Uterus (tissue), 4 donors: ENCODE results near the gene DNAJC9. TPM values are rescaled to one million over a fixed set of nuclear protein-coding genes. Genes with fewer than 3 reads are reported as not detected.
A peak's percentile ranks its signal among the peaks of the same experiment; 100 is the strongest.

ENCODE experiments used
- DNase-seq, 2 donors: peaks; one replicate each; pipeline ENCODE4 v3.0.0-alpha.2; 2019 to 2020
- H3K27ac ChIP-seq, 2 donors: fragments of 200-600 bp; sonication (generic); 1 replicate in 1 of 2; 2 replicates in 1 of 2; pipeline ENCODE4 v1.5.1; 2016 to 2018
- H3K27me3 ChIP-seq, 2 donors: fragments of 200-600 bp; sonication (generic); one replicate each; pipeline ENCODE4 v1.5.1; 2018 to 2019; ENCODE audit warnings: control low read depth in 1 of 2
- H3K36me3 ChIP-seq, 2 donors: fragments of 200-600 bp; sonication (generic); one replicate each; pipeline ENCODE4 v1.5.1; 2019; ENCODE audit warnings: control low read depth in 1 of 2
- H3K4me1 ChIP-seq, 2 donors: fragments of 200-600 bp; sonication (generic); one replicate each; pipeline ENCODE4 v1.5.1; 2018 to 2019; ENCODE audit warnings: control low read depth in 1 of 2
- H3K4me3 ChIP-seq, 2 donors: fragments of 200-600 bp; sonication (generic); 1 replicate in 1 of 2; 2 replicates in 1 of 2; pipeline ENCODE4 v1.5.1; 2018 to 2019; ENCODE audit warnings: mild to moderate bottlenecking in 1 of 2
- H3K9me3 ChIP-seq, 2 donors: fragments of 200-600 bp; sonication (generic); one replicate each; pipeline ENCODE4 v1.5.1; 2019; ENCODE audit warnings: control low read depth in 1 of 2
- CTCF ChIP-seq, 4 experiments: fragments of 200-600 bp in 2 of 4; fragments of 450-650 bp in 2 of 4; sonication (generic) in 2 of 4; IDR thresholded peaks; one replicate each; pipeline ENCODE4 v1.5.1; 2016 to 2019; ENCODE audit warnings: antibody characterized with exemption in 4 of 4, mild to moderate bottlenecking in 2 of 4, moderate library complexity in 1 of 4
- POLR2A ChIP-seq, 2 donors: fragments of 450-650 bp; IDR thresholded peaks; one replicate each; pipeline ENCODE4 v1.6.1; 2016; ENCODE audit warnings: antibody characterized with exemption in 2 of 2, mild to moderate bottlenecking in 1 of 2, moderate library complexity in 1 of 2
- intact Hi-C: fragments of 100-400 bp; cut with DNase I; formaldehyde crosslinking; loops from one replicate; pipeline ENCODE4 v1.15.1; 2023; ENCODE audit warnings: low total_unique reads
- total RNA-seq, 4 donors: library from RNA; depleted of rRNA in 3 of 4; stranded (reverse); fragments of >200 nt in 3 of 4; gene quantifications; one replicate each; pipeline versions ENCODE4 v1.1.0 to v1.2.4, GENCODE V29; 2014 to 2023
- donor health status: DM: yes; HTN: yes; CAD: no.

The DNAJC9 gene
- total RNA-seq, 4 donors from 2014 or later: 8.2 to 45.3 (median 19.3) TPM

- Histone ChIP-seq H3K27me3 (no peaks in the 10 kb centered on the region), H3K27ac (no peak overlapping the region), H3K36me3 (no peaks in the 10 kb centered on the region), H3K4me3 (no peak overlapping the region), H3K4me1 (no peaks in the 10 kb centered on the region), H3K9me3 (no peaks in the 10 kb centered on the region)
- intact Hi-C loops: no loop called here
- no peak for DNase-seq
- TF ChIP-seq POLR2A (IDR thresholded peaks at IDR 0.05) (no peak), CTCF (IDR thresholded peaks at IDR 0.05) (peak in 1 of 4 experiments; percentile 3)
Measured at GRCh38 chr10:73218431-73219191, 28.4 kb downstream of the DNAJC9 start.

GRCh38 chr10:73217628-73218027 is 29.4 kb downstream of the DNAJC9 start:
- Histone ChIP-seq H3K36me3 (no peaks in the 10 kb centered on the region), H3K9me3 (no peaks in the 10 kb centered on the region), H3K27ac (no peak overlapping the region), H3K4me3 (no peak overlapping the region), H3K4me1 (no peaks in the 10 kb centered on the region), H3K27me3 (no peaks in the 10 kb centered on the region)
- no peak for DNase-seq
- intact Hi-C loops: no loop called here
- TF ChIP-seq CTCF (IDR thresholded peaks at IDR 0.05) (no peak), POLR2A (IDR thresholded peaks at IDR 0.05) (no peak)

GRCh38 chr10:73215749-73216148 is 31.3 kb downstream of the DNAJC9 start:
- no peaks in the 10 kb centered on the region for H3K36me3 ChIP-seq
- intact Hi-C loops: no loop called here
- no peaks in the 10 kb centered on the region for H3K27me3 ChIP-seq
- no peak for TF ChIP-seq CTCF (IDR thresholded peaks at IDR 0.05)
- TF ChIP-seq POLR2A (IDR thresholded peaks at IDR 0.05): no peak
- no peaks in the 10 kb centered on the region for H3K4me1 ChIP-seq
- DNase-seq: no peak
- no peak overlapping the region for H3K4me3 ChIP-seq
- H3K27ac ChIP-seq: no peak overlapping the region
- no peaks in the 10 kb centered on the region for H3K9me3 ChIP-seq

- no peak overlapping the region for H3K4me3 ChIP-seq
- DNase-seq: no peak
- H3K27ac ChIP-seq: no peak overlapping the region
- H3K27me3 ChIP-seq: no peaks in the 10 kb centered on the region
- TF ChIP-seq POLR2A (IDR thresholded peaks at IDR 0.05) (no peak), CTCF (IDR thresholded peaks at IDR 0.05) (no peak)
- no peaks in the 10 kb centered on the region for H3K4me1 ChIP-seq
- no peaks in the 10 kb centered on the region for H3K36me3 ChIP-seq
- H3K9me3 ChIP-seq: no peaks in the 10 kb centered on the region
- intact Hi-C loops: no loop called here
Measured at GRCh38 chr10:73211106-73211811, 35.8 kb downstream of the DNAJC9 start.

GRCh38 chr10:73210395-73211105 is 36.5 kb downstream of the DNAJC9 start:
- Histone ChIP-seq H3K27me3 (no peaks in the 10 kb centered on the region), H3K4me1 (no peaks in the 10 kb centered on the region), H3K36me3 (no peaks in the 10 kb centered on the region), H3K9me3 (no peaks in the 10 kb centered on the region), H3K4me3 (no peak overlapping the region), H3K27ac (no peak overlapping the region)
- no peak for DNase-seq
- intact Hi-C loops: no loop called here
- no peak for TF ChIP-seq POLR2A (IDR thresholded peaks at IDR 0.05)
- TF ChIP-seq CTCF (IDR thresholded peaks at IDR 0.05): no peak
